Limb (tissue), 2 donors: ENCODE results near the gene QPRT.
"Not testable (repeated sequence)": the region's sequence is repeated elsewhere in the genome, so short reads cannot be mapped to it uniquely, and the experiment has no call there.

ENCODE experiments used
- DNase-seq, 2 donors: peaks; one replicate each; pipeline ENCODE4 v3.0.0-alpha.2; 2016; ENCODE audit errors: extremely low spot score in 2 of 2

Gene QPRT

DNA sequence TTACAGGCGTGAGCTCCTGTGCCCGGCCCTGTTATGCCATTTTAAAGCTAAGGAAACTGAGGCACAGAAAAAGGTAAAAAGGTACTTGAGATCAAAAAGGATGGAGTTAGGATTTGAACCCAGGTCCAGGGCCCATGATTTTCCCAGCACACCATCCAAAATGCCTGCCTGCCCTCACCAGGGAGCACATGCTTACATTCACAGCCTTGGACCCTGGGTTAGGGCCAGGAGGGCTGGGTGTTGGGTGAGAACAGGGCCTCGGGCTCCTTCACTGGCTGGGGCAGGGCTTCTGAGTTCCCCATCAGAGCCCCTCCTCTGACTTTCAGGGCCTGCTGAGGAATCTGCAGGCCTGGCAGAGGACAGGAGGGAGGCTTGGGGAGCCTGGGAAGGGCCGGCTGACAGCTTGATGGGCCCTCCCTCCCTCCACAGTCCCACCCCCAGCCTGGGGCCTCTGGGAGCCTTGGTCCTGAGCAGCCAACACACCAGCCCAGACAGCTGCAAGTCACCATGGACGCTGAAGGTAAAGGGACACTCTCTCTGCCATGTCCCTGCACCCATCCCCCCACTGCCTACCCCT lies at the start of gene QPRT:
Gene QPRT (plus strand): TSS at position 490 of the 577 bp plus-strand sequence. CDS start 18 bp downstream, at position 508.
- peak; percentile 65 to 81 for DNase-seq

GRCh38 chr16:29629318-29629717 lies 49.7 kb upstream of the QPRT start:
- not testable (repeated sequence) for DNase-seq

GRCh38 chr16:29631658-29632057 lies 47.3 kb upstream of the QPRT start:
- DNase-seq, result not testable (repeated sequence)

DNA sequence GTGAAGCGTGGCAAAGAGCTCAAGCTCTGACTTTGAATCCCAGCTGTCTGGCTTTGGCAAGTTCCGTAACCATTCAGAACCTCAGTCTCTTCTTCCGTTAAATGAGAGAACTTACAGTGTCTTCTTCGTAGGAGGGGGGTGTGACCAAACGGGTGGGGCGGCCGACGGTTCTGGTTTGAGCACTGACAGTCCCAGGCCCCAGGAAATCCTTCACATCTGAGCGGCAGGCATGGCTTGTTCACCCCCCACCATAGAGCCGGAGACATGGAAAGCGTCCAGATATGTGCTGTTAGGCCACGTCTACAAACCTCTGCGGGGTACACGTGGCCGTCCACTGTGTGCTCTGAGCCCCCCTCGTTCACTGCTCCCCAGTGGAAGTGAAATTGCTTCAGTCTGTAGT lies 43.1 kb upstream of the QPRT start:
- not testable (repeated sequence) for DNase-seq

GRCh38 chr16:29636368-29636767 lies 42.6 kb upstream of the QPRT start:
- not testable (repeated sequence) for DNase-seq

GRCh38 chr16:29638751-29639150 lies 40.2 kb upstream of the QPRT start:
- DNase-seq, result not testable (repeated sequence)

DNA sequence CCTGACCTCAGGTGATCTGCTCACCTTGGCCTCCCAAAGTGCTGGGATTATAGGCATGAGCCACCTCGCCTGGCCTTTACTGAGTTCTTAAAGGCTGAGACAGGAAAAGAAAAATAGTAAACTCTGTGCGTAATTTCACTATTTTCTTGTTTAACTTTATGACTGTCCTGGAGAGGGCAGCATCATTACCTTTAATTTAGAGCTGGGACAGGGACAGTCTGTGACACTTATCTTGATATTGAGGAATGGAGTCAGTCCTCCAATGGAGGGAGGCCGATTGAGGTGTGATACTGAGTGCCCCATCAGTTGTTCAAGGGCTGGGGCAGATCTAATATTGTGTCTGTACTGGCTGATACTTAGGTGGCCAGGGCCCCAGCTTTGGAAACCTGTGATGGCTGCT lies 37.4 kb upstream of the QPRT start:
- DNase-seq, result no peak

GRCh38 chr16:29643596-29643995 lies 35.4 kb upstream of the QPRT start:
- DNase-seq, result no peak

GRCh38 chr16:29644338-29644857 lies 34.6 kb upstream of the QPRT start:
- no peak for DNase-seq

- no peak for DNase-seq
Measured at GRCh38 chr16:29644973-29645693, 33.8 kb upstream of the QPRT start.

DNA sequence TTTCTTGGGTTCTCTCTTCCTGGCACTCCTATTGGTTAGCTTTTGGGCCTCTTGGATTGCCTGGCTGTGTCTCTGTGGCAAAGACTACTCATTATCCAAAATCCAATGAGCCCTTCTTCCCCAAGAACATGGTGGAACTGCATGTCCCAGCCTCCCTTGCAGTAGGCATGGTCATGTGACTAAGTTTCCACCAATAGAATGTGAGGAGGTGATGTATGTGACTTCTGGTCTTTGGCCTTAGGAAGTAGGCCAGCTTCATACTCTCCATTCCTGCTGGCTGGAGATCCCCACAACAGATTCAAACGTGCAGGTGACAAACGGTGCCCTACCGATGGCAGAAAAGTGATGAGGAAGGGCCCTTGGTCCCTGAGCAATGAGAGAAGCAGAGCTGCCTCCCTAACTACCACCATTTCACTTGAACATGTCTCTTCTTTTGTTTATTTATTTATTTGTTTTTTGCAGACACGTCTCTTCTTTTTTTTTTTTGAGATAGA lies 33.2 kb upstream of the QPRT start:
- no peak for DNase-seq

DNA sequence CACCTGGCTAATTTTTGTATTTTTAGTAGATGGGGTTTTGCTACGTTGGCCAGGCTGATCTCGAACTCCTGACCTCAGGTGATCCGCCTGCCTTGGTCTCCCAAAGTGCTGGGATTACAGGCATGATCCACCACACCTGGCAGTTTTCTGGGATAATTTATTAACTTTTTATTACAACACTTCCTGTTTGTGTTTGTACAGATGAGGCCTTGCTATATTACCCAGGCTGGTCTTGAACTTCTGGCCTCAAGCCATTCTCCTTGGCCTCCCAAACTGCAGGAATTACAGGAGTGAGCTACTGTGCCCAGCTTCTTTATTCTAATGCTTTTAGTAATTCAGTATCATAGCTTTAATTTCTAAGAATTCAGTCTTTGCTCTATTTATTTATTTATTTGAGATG lies 32.0 kb upstream of the QPRT start:
- no peak for DNase-seq

GRCh38 chr16:29649588-29650494 lies 29.1 kb upstream of the QPRT start:
- DNase-seq, result no peak

DNA sequence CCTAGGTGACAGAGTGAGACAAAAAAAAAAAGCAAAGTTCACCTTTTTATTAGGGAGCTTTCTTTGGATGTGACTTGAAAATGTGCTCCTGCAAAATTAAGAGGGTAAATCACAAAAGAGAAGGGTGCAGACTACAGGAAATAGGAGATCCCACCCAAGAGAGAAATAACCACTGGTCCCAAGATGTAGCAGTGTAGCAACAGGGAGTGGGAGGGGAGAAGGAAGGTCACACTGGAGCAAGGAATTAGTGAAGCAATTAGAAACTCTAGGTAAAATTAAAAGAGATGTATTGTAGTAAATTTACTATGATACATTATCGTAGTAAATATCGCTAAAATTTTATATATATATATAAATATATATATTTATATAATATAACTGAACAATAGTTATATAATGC lies 28.2 kb upstream of the QPRT start:
- no peak for DNase-seq

DNA sequence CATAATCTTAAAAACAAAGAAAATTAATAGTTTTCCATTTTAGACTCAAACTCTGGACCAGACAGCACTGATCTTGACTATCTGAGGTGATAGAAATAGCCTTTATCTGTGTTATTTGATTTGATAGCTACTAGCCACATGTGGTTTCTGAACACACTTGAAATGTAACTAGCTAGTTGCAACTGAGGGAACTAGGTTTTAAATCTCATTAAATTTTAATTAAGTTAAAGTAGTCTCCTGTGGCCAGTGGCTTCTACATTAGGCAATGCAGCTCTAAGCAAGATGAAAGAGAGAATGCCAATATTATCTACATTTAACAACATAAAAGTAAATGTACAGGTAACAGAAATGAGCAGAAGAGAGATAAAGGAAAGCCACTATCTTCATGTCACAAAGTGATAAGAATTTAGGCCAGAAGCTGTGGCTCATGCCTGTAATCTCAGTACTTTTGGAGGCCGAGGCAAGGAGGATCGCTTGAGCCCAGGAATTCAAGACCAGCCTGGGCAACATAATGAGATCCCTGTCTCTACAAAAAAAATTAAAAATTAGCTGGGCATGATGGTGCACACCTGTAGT lies 27.1 kb upstream of the QPRT start:
- no peak for DNase-seq

DNA sequence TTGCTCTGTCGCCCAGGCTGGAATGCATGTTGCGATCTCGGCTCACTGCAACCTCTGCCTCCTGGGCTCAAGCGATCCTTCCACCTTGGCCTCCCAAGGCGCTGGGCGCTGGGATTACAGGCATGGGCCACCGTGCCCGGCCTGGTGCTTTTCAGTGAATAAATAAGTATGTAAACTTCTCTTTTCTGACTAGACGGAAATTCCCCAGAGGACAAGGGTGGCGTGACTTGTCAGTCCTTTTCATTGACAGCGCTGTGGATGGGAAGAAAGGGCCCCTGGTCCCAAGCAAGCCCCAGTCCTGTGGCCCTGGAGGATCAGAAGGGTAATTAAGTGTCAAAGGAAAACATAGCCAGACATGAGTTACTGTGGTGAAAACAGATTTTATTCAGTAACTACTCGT lies 25.5 kb upstream of the QPRT start:
- DNase-seq, result no peak

DNA sequence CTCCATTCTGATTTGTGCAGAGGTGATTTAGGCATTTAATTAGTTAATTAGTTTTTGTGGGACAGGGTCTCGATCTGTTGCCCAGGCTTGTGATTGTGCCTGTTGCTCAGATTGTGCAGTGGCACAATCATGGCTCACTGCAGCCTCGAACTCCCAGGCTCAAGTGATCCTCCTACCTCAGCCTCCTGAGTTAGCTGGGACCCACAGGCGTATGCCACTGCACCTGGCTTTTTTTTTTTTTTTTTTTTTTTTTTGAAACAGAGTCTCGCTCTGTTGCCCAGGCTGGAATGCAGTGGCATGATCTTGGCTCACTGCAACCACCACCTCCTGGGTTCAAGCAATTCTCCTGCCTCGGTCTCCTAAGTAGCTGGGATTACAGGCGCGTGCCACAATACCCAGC lies 25.1 kb upstream of the QPRT start:
- DNase-seq, result not testable (repeated sequence)

DNA sequence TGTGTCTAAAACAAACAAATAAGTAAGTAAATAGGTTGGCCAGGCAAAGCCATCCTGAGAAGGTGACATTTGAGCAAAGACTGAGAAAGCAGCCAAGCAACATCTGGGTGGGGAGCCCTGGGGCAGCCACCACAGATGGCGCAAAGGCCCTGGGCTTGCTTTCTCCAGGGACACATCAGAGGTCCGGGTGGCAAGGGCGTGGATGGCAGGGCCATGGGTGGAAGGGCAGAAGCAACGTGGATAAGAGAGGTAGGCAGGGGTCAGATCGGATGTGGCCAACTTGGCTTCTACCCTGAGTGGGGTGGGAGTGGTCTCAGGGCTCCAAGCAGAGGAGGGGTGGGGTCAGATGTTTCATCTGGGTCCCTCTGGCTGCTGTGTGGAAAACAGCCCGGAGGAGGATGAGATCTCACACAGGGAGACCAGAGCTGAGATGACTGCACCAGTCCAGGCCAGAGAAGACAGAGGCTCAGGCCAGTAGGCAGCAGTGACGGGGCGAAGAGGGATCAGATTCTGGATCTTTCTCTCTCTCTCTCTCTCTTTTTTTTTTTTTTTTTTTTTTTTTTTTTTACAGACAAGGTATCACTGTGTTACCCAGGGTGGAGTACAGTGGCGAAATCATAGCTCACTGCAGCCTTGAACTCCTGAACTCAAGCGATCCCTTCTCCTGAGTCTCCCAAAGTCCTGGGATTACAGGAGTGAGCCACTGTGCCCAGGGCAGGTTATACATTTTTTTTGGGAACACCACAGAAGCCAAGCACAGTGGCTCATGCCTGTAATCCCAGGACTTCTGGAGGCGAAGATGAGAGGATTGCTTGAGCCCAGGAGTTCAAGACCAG lies 22.1 kb upstream of the QPRT start:
- no peak for DNase-seq

- no peak for DNase-seq
Measured at GRCh38 chr16:29658705-29659104, 20.3 kb upstream of the QPRT start.

DNA sequence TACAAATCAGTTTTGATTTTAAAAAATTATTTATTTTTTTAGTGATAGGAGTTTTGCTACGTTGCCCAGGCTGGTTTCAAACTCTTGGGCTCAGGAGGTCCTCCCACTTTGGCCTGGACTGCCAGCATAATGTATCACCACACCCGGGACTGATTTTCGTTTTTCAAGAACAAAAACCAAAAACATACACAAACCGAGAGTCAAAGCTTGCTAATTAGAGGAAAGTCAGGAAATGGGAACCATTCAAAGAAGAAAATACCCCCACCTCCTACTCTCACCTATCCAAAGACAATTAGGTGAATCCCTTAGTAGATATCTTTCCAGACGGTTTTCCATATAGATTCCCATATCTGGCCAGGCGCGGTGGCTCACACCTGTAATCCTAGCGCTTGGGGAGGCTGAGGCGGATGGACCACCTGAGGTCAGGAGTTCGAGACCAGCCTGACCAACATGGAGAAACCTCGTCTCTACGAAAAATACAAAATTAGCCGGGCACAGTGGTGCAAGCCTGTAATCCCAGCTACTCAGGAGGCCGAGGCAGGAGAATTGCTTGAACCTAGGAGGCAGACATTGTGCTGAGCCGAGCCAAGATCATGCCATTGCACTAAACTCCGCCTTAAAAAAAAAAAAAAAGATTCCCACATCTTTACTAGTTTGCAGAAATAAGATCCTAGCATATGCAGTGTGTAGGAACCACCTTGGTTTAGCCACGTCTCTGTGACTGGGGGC lies 16.8 kb upstream of the QPRT start:
- DNase-seq, result no peak
